ENCODE measurements around the gene CHRM5.

CHRM5 gene

DNA sequence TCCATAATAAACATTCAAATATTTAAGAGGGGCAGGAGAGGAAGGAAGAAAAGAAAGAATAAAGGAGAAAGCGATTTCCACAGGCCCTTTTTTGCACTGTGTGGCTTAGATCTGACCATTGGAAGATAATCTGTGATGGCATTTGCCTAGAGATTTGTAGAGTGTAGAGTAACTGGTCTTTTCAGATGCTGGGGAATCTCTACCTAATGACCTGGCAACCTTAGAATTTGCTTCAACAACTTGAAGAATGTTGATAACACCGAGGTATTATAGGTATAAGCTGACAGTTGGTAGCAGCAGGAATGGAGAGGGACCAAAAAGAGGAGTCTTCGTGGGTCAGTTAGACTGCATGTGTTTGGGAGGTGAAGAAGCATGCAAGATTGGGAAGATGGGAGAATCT lies 91.6 kb downstream of the CHRM5 start:
- TF ChIP-seq, protein P1, sequence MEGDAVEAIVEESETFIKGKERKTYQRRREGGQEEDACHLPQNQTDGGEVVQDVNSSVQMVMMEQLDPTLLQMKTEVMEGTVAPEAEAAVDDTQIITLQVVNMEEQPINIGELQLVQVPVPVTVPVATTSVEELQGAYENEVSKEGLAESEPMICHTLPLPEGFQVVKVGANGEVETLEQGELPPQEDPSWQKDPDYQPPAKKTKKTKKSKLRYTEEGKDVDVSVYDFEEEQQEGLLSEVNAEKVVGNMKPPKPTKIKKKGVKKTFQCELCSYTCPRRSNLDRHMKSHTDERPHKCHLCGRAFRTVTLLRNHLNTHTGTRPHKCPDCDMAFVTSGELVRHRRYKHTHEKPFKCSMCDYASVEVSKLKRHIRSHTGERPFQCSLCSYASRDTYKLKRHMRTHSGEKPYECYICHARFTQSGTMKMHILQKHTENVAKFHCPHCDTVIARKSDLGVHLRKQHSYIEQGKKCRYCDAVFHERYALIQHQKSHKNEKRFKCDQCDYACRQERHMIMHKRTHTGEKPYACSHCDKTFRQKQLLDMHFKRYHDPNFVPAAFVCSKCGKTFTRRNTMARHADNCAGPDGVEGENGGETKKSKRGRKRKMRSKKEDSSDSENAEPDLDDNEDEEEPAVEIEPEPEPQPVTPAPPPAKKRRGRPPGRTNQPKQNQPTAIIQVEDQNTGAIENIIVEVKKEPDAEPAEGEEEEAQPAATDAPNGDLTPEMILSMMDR (IDR thresholded peaks at IDR 0.05; ENCODE audit: borderline replicate concordance, insufficient read depth, low read depth, low read length) = no peak
- no peak overlapping the region for H3K4me3 ChIP-seq (ENCODE audit: low read depth, low read length)

DNA sequence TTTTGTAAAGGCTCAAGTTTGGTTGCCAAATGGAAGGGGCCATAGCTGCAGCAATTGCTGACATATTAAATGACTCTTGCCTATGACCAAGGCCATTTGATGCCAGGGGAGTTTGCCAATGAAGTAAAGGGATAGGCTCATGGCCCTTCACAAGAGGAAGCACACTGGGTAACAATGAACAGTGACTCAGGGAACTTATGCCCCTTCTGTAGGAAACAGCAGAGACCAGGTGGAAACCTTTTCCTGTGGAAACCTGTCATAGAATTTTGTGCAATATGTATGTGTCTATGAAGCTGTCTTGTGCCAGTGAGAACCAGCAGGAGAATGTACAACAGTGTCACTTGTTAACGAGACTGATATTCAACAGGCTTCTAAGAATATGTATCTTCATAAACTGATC lies 96.1 kb downstream of the CHRM5 start:
- TF ChIP-seq, protein P1 (IDR thresholded peaks at IDR 0.05; ENCODE audit: borderline replicate concordance, insufficient read depth, low read depth, low read length) = no peak
- no peak overlapping the region for H3K4me3 ChIP-seq (ENCODE audit: low read depth, low read length)

DNA sequence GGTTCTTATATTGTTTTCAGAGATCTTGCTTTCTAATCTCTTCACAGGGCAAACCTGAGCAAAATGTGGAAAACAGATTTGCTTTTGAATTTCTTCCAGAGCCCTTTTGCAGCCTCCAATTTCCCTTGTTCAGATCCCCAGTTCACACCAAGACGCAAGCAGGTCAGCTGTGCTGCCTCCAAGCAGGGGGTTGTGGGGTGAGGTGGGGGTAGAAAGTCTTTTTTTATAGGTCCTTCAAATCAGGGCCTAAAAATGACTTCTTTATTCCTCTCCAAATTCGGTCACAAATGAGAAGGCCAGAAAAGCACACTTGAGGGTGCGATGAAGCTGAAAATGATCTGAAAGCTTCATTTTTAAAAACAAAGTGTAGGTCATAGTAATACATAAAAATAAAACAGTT lies 97.0 kb downstream of the CHRM5 start:
- no peak overlapping the region for H3K4me3 ChIP-seq (ENCODE audit: low read depth, low read length)
- TF ChIP-seq, protein P1 (IDR thresholded peaks at IDR 0.05; ENCODE audit: borderline replicate concordance, insufficient read depth, low read depth, low read length) = no peak

DNA sequence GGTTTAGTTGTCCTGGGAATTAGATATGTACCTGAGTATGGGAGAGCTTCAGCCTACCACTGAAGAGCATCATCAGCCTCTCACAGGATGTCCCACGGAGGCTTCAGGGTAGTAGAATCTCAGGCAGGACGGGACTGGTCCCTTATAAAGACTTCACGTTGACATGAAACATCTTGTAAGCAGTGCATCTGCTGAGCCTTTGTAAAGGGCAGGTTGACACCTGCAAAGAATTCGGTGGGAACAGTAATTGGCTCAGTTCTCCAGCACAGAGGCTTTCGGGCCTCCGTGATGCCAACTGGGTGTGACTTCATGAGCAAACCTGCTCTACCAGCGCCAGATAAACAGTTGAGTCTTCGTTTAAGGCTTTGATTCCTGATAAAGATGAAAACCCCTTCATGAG lies 97.6 kb downstream of the CHRM5 start:
- TF ChIP-seq, protein P1 (IDR thresholded peaks at IDR 0.05; ENCODE audit: borderline replicate concordance, insufficient read depth, low read depth, low read length) = no peak
- H3K4me3 ChIP-seq (ENCODE audit: low read depth, low read length) = no peak overlapping the region

DNA sequence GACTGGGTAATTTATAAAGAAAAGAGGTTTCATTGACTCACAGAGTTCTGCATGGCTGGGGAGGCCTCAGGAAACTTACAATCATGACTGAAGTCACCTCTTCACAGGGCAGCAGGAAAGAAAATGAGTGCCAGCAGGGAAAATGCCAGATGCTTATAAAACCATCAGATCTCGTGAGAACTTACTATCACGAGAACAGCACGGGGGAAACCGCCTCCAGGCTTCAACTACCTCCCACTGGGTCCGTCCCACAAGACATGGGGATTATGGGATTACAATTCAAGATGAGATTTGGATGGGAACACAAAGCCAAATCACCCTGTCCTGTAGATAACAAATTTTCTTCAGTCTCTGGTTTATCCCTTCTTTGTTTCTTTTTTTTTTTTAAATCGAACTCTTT lies 101.7 kb downstream of the CHRM5 start:
- no peak overlapping the region for H3K4me3 ChIP-seq (ENCODE audit: low read depth, low read length)
- TF ChIP-seq, protein P1 (IDR thresholded peaks at IDR 0.05; ENCODE audit: borderline replicate concordance, insufficient read depth, low read depth, low read length) = no peak

DNA sequence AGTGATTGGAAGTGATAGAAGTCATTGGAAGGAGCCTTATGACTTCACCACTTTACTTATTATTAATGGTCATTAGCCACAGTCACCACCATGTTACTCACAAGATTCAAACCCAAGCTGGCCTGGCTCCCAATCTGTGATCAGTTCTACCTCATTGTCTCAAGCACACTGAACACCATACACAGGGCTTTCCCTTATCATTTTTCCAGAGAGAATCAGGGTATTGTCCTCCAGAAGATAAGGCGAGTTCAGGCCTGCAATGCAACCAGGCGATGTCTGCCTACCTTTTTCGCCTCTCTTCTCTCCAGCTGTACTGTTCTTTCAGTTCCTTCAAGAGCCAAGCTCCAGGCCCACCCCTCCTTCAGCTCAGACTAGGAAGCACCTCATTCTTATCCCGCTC lies 108.5 kb downstream of the CHRM5 start:
- TF ChIP-seq, protein P1 (IDR thresholded peaks at IDR 0.05; ENCODE audit: borderline replicate concordance, insufficient read depth, low read depth, low read length) = no peak
- no peak overlapping the region for H3K4me3 ChIP-seq (ENCODE audit: low read depth, low read length)

DNA sequence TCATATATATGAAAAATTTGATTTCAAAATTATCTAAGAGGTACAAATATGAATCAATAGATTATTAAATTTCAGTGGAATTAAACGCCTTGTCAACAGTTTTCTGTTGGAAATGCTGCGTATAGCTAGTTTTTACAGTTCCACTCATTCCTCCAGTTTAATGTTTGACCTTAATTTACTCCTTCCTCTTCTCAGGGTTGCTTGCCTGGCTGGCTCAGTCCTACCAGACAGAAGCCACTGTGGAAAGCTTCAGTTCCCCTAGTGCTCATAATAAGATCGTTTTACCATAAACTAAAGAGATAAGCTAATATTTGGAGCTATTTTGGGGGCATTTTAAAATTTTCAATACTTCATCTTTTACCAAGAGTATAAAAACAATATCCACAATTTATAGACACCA lies 110.6 kb downstream of the CHRM5 start:
- TF ChIP-seq, protein P1 (IDR thresholded peaks at IDR 0.05; ENCODE audit: borderline replicate concordance, insufficient read depth, low read depth, low read length) = no peak

More for the DNA sequence above, 110.6 kb downstream of the CHRM5 start:
- no peak overlapping the region for H3K4me3 ChIP-seq (ENCODE audit: low read depth, low read length)

Measured in GM12875 (cell line).